CD14-positive monocyte (primary cell): ENCODE measurements around the gene MND1. TPM values are rescaled to one million over a fixed set of nuclear protein-coding genes. Genes with fewer than 3 reads are reported as not detected.
"Not testable (repeated sequence)": the region's sequence is repeated elsewhere in the genome, so short reads cannot be mapped to it uniquely, and the experiment has no call there.

Source experiments
- DNase-seq, 3 donors: peaks; one replicate each; pipeline ENCODE4 v3.0.0-alpha.2; 2011 to 2022
- H2AFZ ChIP-seq: 2 replicates; pipeline ENCODE4 v1.6.0; 2012; ENCODE audit warnings: mild to moderate bottlenecking, low read depth, low read length, inconsistent platforms; ENCODE audit not compliant: insufficient read depth, poor library complexity, severe bottlenecking
- H3K27ac ChIP-seq, 2 donors: 1 replicate in 1 of 2; 2 replicates in 1 of 2; pipeline ENCODE4 v1.5.1; 2012 to 2013; ENCODE audit warnings: low read length in 2 of 2, control low read depth in 1 of 2, inconsistent platforms in 1 of 2, low read depth in 1 of 2, mild to moderate bottlenecking in 1 of 2
- H3K27me3 ChIP-seq, 2 donors: one replicate each; pipeline versions ENCODE4 v1.6.0 to v1.6.1; 2011 to 2013; ENCODE audit warnings: low read length in 2 of 2; ENCODE audit not compliant: control insufficient read depth in 2 of 2, insufficient read depth in 2 of 2
- H3K36me3 ChIP-seq, 2 donors: replicated peaks in 1 of 2; 1 replicate in 1 of 2; 2 replicates in 1 of 2; pipeline versions ENCODE4 v1.5.1 to v1.6.1; 2012 to 2013; ENCODE audit warnings: low read length in 2 of 2, control low read depth in 1 of 2, inconsistent platforms in 1 of 2, mild to moderate bottlenecking in 1 of 2; ENCODE audit not compliant: insufficient read depth in 2 of 2, control insufficient read depth in 1 of 2
- H3K4me1 ChIP-seq, 2 donors: 1 replicate in 1 of 2; 2 replicates in 1 of 2; pipeline versions ENCODE4 v1.5.1 to v1.6.1; 2012 to 2013; ENCODE audit warnings: low read length in 2 of 2, control low read depth in 1 of 2, inconsistent platforms in 1 of 2, mild to moderate bottlenecking in 1 of 2, moderate library complexity in 1 of 2; ENCODE audit not compliant: insufficient read depth in 2 of 2, control insufficient read depth in 1 of 2
- H3K4me2 ChIP-seq: replicated peaks from 2 replicates; pipeline ENCODE3; 2012; ENCODE audit warnings: low read length, moderate library complexity, mild to moderate bottlenecking; ENCODE audit not compliant: poor library complexity, severe bottlenecking; ENCODE audit errors: extremely low read depth
- H3K4me3 ChIP-seq, 3 experiments: fragments of 200-600 bp in 1 of 3; sonication (generic) in 1 of 3; replicated peaks in 1 of 3; 1 replicate in 2 of 3; 2 replicates in 1 of 3; pipeline ENCODE4 v1.5.1; 2011 to 2013; ENCODE audit warnings: low read length in 3 of 3, mild to moderate bottlenecking in 3 of 3, control low read depth in 2 of 3, low read depth in 2 of 3, inconsistent platforms in 1 of 3, moderate library complexity in 1 of 3
- H3K79me2 ChIP-seq: 2 replicates; pipeline ENCODE4 v1.6.0; 2012; ENCODE audit warnings: mild to moderate bottlenecking, control low read depth, inconsistent platforms, low read length, moderate library complexity; ENCODE audit not compliant: insufficient read depth
- H3K9ac ChIP-seq: 2 replicates; pipeline ENCODE4 v1.6.0; 2017; ENCODE audit warnings: low read length, mild to moderate bottlenecking; ENCODE audit not compliant: insufficient read depth, poor library complexity, severe bottlenecking
- H3K9me3 ChIP-seq, 2 donors: replicated peaks in 1 of 2; 1 replicate in 1 of 2; 2 replicates in 1 of 2; pipeline versions ENCODE4 v1.5.1 to v1.6.1; 2012 to 2013; ENCODE audit warnings: low read length in 2 of 2, control low read depth in 1 of 2; ENCODE audit not compliant: control insufficient read depth in 1 of 2, insufficient read depth in 1 of 2
- H4K20me1 ChIP-seq: 2 replicates; pipeline ENCODE4 v1.6.0; 2012; ENCODE audit warnings: mild to moderate bottlenecking, low read length, control low read depth, moderate library complexity; ENCODE audit not compliant: insufficient read depth
- H3K27ac Mint-ChIP-seq, 7 donors: one replicate each; pipeline ENCODE4 v1.8.0; 2020; ENCODE audit warnings: mild to moderate bottlenecking in 7 of 7, mixed read lengths in 7 of 7, moderate library complexity in 6 of 7, inconsistent platforms in 2 of 7
- H3K27me3 Mint-ChIP-seq, 3 donors: one replicate each; pipeline ENCODE4 v1.8.0; 2021 to 2022; ENCODE audit warnings: low read depth in 3 of 3, mild to moderate bottlenecking in 3 of 3, mixed read lengths in 3 of 3, moderate library complexity in 3 of 3, inconsistent platforms in 1 of 3
- H3K36me3 Mint-ChIP-seq, 2 donors: one replicate each; pipeline ENCODE4 v1.8.0; 2020; ENCODE audit warnings: mixed read lengths in 2 of 2, inconsistent platforms in 1 of 2, mild to moderate bottlenecking in 1 of 2
- H3K4me1 Mint-ChIP-seq: one replicate; pipeline ENCODE4 v1.8.0; 2020; ENCODE audit warnings: mild to moderate bottlenecking, mixed read lengths
- H3K4me3 Mint-ChIP-seq, 2 donors: one replicate each; pipeline ENCODE4 v1.8.0; 2020; ENCODE audit warnings: mild to moderate bottlenecking in 2 of 2, mixed read lengths in 2 of 2, moderate library complexity in 1 of 2
- H3K9me3 Mint-ChIP-seq, 7 donors: one replicate each; pipeline ENCODE4 v1.8.0; 2020 to 2022; ENCODE audit warnings: mixed read lengths in 7 of 7, mild to moderate bottlenecking in 6 of 7, moderate library complexity in 6 of 7, inconsistent platforms in 2 of 7
- CTCF ChIP-seq: fragments of 200-600 bp; IDR thresholded peaks from one replicate; pipeline ENCODE4 v1.8.0; 2022; ENCODE audit warnings: antibody characterized with exemption, mild to moderate bottlenecking
- WGBS: methylation state at CpG from one replicate; pipeline ENCODE4 v1.1.5; 2013; ENCODE audit warnings: missing lambda C conversion rate; ENCODE audit not compliant: insufficient coverage; 5-methylcytosine and 5-hydroxymethylcytosine counted together
- intact Hi-C, 2 donors: fragments of 100-400 bp; cut with micrococcal nuclease; formaldehyde crosslinking; loops; one replicate each; pipeline versions ENCODE4 v1.15.0 to v1.15.1; 2023
- polyA plus RNA-seq, 3 donors: library from polyadenylated mRNA; depleted of rRNA in 1 of 3; unstranded in 2 of 3; stranded (reverse) in 1 of 3; fragments of 300-500 nt in 2 of 3; fragments of >200 nt in 1 of 3; fragmentation: Illumina TruSeq in 2 of 3; gene quantifications; 1 replicate in 2 of 3; 2 replicates in 1 of 3; pipeline ENCODE4 v1.2.3, GENCODE V29; 2012 to 2021

MND1 gene
- polyA plus RNA-seq, 3 donors = not detected

GRCh38 chr4:153453402-153453801, 108.9 kb downstream of the MND1 start:
- intact Hi-C loops = no loop called here
- Histone ChIP-seq H3K4me2 (peak overlapping the region; percentile 47), H2AFZ (no peak overlapping the region), H3K36me3 (no peaks in the 10 kb centered on the region), H3K4me1 (peaks cover 51 to 61% of the 10 kb centered on the region in 2 donors), H3K79me2 (no peaks in the 10 kb centered on the region), H3K27ac (peak overlapping the region in 1 of 2 donors; percentile 60), H3K27me3 (no peaks in the 10 kb centered on the region), H3K9ac (no peak overlapping the region), H3K4me3 (no peak overlapping the region), H3K9me3 (no peaks in the 10 kb centered on the region), H4K20me1 (no peaks in the 10 kb centered on the region)
- H3K36me3 Mint-ChIP-seq = no peaks in the 10 kb centered on the region
- H3K4me1 Mint-ChIP-seq = peaks cover 54% of the 10 kb centered on the region
- H3K4me3 Mint-ChIP-seq = peak overlapping the region in 1 of 2 donors; percentile 46
- DNase-seq = peak in 2 of 3 donors; percentile 65 to 72
- H3K27ac Mint-ChIP-seq = peak overlapping the region; percentile 48 to 94 (median 78)
- peaks cover 0 to 2% (median 0%) of the 10 kb centered on the region in 7 donors for H3K9me3 Mint-ChIP-seq
- 18% methylated on average over 2 of the region's 8 CpGs for WGBS
- no peak for TF ChIP-seq CTCF
- H3K27me3 Mint-ChIP-seq = peaks cover 0 to 3% (median 2%) of the 10 kb centered on the region in 3 donors

- Mint-ChIP-seq H3K27ac (peak overlapping the region in 2 of 7 donors; percentile 27 to 47), H3K36me3 (no peaks in the 10 kb centered on the region), H3K27me3 (peaks cover 1 to 5% (median 3%) of the 10 kb centered on the region in 3 donors)
These were observed 114.5 kb downstream of the MND1 start for GRCh38 chr4:153458969-153459368.

GRCh38 chr4:153461549-153461948, 117.1 kb downstream of the MND1 start:
- H3K9me3 ChIP-seq, H3K4me3 ChIP-seq, H3K9ac ChIP-seq, H3K27me3 Mint-ChIP-seq, H3K27ac ChIP-seq, H3K36me3 Mint-ChIP-seq, intact Hi-C loops, H3K79me2 ChIP-seq, H2AFZ ChIP-seq, H3K27me3 ChIP-seq, H3K36me3 ChIP-seq, H3K4me2 ChIP-seq, DNase-seq, H4K20me1 ChIP-seq, H3K9me3 Mint-ChIP-seq, H3K27ac Mint-ChIP-seq, H3K4me3 Mint-ChIP-seq: not testable (repeated sequence)
- peaks cover 26% of the 10 kb centered on the region for H3K4me1 Mint-ChIP-seq
- peaks cover 22 to 23% of the 10 kb centered on the region in 2 donors for H3K4me1 ChIP-seq
- no CpG with 5 or more reads among the region's 4 CpGs for WGBS

More at GRCh38 chr4:153458969-153459368, 114.5 kb downstream of the MND1 start:
- peak in 1 of 3 donors; percentile 52 for DNase-seq
- H2AFZ ChIP-seq = no peak overlapping the region
- H3K4me3 Mint-ChIP-seq = no peak overlapping the region
- H3K9me3 ChIP-seq = no peaks in the 10 kb centered on the region
- H3K4me3 ChIP-seq = no peak overlapping the region
- H3K79me2 ChIP-seq = no peaks in the 10 kb centered on the region
- intact Hi-C loops = no loop called here
- H3K36me3 ChIP-seq = no peaks in the 10 kb centered on the region
- peaks cover 14 to 16% of the 10 kb centered on the region in 2 donors for H3K4me1 ChIP-seq
- WGBS = no CpG with 5 or more reads among the region's 1 CpG
- no peak overlapping the region for H3K27ac ChIP-seq
- H3K9ac ChIP-seq = no peak overlapping the region
- H3K27me3 ChIP-seq = no peaks in the 10 kb centered on the region
- peaks cover 0 to 2% (median 2%) of the 10 kb centered on the region in 7 donors for H3K9me3 Mint-ChIP-seq
- H3K4me1 Mint-ChIP-seq = peaks cover 16% of the 10 kb centered on the region
- no peak overlapping the region for H3K4me2 ChIP-seq
- no peaks in the 10 kb centered on the region for H4K20me1 ChIP-seq
- TF ChIP-seq CTCF = no peak
